ENCODE measurements around the gene ATF7.

DNA sequence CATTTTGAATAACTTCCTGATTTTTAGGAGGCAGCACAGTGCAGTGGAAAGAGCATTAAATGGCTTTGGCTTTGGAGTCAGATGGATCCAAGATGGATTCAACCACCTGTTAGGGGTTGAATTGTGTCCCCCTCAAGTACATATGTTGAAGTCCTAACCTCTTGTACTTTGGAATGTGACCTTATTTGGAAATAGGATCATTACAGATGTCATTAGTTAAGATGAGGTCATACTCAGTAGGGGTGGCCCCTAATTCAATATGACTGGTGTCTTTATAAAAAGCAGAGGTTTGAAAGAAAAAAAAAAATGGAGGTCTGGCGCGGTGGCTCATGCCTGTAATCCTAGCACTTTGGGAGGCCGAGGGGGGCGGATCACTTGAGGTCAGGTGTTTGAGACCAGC is 30.9 kb upstream of the ATF7 start:
- TF ChIP-seq, protein P1, sequence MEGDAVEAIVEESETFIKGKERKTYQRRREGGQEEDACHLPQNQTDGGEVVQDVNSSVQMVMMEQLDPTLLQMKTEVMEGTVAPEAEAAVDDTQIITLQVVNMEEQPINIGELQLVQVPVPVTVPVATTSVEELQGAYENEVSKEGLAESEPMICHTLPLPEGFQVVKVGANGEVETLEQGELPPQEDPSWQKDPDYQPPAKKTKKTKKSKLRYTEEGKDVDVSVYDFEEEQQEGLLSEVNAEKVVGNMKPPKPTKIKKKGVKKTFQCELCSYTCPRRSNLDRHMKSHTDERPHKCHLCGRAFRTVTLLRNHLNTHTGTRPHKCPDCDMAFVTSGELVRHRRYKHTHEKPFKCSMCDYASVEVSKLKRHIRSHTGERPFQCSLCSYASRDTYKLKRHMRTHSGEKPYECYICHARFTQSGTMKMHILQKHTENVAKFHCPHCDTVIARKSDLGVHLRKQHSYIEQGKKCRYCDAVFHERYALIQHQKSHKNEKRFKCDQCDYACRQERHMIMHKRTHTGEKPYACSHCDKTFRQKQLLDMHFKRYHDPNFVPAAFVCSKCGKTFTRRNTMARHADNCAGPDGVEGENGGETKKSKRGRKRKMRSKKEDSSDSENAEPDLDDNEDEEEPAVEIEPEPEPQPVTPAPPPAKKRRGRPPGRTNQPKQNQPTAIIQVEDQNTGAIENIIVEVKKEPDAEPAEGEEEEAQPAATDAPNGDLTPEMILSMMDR (conservative IDR thresholded peaks at IDR 0.05), result no peak
- TF ChIP-seq EZH2 (IDR thresholded peaks at IDR 0.05; ENCODE audit: low read depth), result no peak

Measured in PC-9 (cell line).